HCT116 (cell line): Measurements from ENCODE around the gene TJP1.

Source experiments
- EZH2 ChIP-seq: fragments of 200-600 bp; sonication (generic); IDR thresholded peaks from 2 replicates; pipeline ENCODE4 v1.6.1; 2017; ENCODE audit warnings: antibody characterized with exemption, mixed run types
- JUND ChIP-seq: IDR thresholded peaks from 2 replicates; pipeline ENCODE4 v1.6.1; 2012
- POLR2A ChIP-seq: IDR thresholded peaks from 2 replicates; pipeline ENCODE4 v1.7.0; 2011; ENCODE audit warnings: borderline replicate concordance; ENCODE audit not compliant: insufficient read depth, insufficient read length; ENCODE audit errors: extremely low read depth
- SIN3A ChIP-seq: IDR thresholded peaks from 2 replicates; pipeline ENCODE4 v1.6.1; 2012; ENCODE audit warnings: low read depth
- ZFX ChIP-seq: fragments of 450-650 bp; IDR thresholded peaks from 2 replicates; pipeline ENCODE4 v1.6.1; 2017
- TF ChIP-seq, protein P1 (sequence below), 3 experiments: fragments of 200-600 bp in 1 of 3; sonication (generic) in 1 of 3; IDR thresholded peaks in 2 of 3; conservative IDR thresholded peaks in 1 of 3; 2 replicates each; pipeline ENCODE4 v1.5.1; 2012 to 2017; ENCODE audit warnings: low read depth in 2 of 3, low read length in 2 of 3, antibody characterized with exemption in 1 of 3, borderline replicate concordance in 1 of 3, control low read depth in 1 of 3, mild to moderate bottlenecking in 1 of 3, mixed read lengths in 1 of 3, mixed run types in 1 of 3, moderate library complexity in 1 of 3; ENCODE audit not compliant: insufficient read depth in 1 of 3

DNA sequence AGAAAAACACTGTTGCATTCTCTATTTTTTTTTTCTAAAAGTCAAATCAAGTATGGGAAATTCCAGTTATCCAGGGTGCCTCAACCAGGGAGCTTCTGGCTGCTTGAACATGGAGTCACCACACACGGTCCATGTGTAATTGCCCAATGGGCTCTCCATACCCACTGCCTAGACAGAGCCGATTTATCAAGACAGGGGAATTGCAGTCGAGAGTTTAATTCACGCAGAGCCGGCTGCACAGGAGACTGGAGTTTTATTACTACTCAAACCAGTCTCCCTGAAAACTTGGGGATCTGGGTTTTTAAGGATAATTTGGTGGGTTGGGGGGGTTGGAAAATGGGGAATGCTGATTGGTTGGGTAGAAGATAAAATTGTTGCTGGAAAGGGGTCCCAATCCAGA lies 149.8 kb downstream of the TJP1 start:
- TF ChIP-seq EZH2 (no peak), ZFX (no peak), POLR2A (no peak), SIN3A (no peak), JUND (no peak)
- TF ChIP-seq, protein P1, sequence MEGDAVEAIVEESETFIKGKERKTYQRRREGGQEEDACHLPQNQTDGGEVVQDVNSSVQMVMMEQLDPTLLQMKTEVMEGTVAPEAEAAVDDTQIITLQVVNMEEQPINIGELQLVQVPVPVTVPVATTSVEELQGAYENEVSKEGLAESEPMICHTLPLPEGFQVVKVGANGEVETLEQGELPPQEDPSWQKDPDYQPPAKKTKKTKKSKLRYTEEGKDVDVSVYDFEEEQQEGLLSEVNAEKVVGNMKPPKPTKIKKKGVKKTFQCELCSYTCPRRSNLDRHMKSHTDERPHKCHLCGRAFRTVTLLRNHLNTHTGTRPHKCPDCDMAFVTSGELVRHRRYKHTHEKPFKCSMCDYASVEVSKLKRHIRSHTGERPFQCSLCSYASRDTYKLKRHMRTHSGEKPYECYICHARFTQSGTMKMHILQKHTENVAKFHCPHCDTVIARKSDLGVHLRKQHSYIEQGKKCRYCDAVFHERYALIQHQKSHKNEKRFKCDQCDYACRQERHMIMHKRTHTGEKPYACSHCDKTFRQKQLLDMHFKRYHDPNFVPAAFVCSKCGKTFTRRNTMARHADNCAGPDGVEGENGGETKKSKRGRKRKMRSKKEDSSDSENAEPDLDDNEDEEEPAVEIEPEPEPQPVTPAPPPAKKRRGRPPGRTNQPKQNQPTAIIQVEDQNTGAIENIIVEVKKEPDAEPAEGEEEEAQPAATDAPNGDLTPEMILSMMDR (IDR thresholded peaks at IDR 0.05 in 2 of 3, conservative IDR thresholded peaks at IDR 0.05 in 1 of 3; ENCODE audit: borderline replicate concordance in 1 of 3, insufficient read depth in 1 of 3, low read depth in 2 of 3, low read length in 2 of 3): no peak
